Renal pelvis (tissue), 4 donors: ENCODE data around the gene GPBP1L1. TPM values are rescaled to one million over a fixed set of nuclear protein-coding genes. Genes with fewer than 3 reads are reported as not detected.
A peak's percentile ranks its signal among the peaks of the same experiment; 100 is the strongest.
"Not testable (repeated sequence)": the region's sequence is repeated elsewhere in the genome, so short reads cannot be mapped to it uniquely, and the experiment has no call there.

ENCODE experiments used
- DNase-seq: peaks from one replicate; pipeline ENCODE4 v3.0.0-alpha.2; 2013
- polyA plus RNA-seq, 3 donors: library from polyadenylated mRNA; unstranded; fragments of 120-200 nt; gene quantifications; one replicate each; pipeline ENCODE4 v1.2.1, GENCODE V29; 2013; ENCODE audit not compliant: insufficient read length in 3 of 3

Gene GPBP1L1
- polyA plus RNA-seq, 3 donors = 96.7 to 139 (median 115) TPM

DNA sequence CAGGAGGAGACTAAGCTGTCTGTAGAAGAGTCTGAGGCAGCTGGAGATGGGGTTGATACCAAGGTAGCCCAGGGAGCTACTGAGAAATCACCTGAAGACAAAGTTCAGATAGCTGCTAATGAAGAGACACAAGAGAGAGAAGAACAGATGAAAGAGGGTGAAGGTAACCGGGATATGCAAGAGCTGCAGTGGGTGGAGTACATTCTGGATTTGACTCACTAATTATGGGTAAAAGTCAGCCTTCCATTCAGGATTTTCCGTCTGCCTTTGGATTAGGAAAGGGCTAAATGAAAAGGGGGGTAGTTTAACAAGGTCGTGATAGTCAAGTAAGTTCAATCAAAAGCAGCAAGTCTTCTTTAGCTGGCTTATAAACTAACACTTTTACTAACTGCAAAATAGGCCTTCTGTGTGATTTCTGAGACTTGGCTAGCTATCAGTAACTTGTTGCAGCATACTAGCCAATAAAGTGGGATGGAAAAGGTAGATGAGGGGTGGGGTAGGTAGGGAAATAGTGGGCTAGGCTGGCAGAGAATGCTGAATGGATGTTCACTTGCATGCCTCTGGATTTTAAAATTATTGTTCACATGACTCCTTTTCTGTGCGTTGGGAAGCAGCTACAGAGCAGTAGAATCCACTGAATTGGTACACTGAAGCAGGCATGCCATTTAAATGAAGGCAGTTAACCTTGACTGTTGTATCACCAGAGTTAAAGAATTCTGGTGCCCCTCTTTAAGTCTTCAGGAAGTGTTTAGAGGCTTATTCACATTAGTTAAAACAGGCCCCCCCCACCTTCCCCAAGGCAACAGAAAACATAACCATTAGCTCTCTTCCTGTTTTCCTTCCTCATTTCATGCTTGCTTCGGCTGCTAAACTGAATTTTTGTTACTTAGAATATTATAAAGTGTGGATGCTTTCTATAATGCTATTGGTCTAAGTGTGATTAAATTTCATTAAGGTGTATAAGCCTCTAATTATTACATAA, 77.9 kb downstream of the GPBP1L1 start:
- DNase-seq = no peak

DNA sequence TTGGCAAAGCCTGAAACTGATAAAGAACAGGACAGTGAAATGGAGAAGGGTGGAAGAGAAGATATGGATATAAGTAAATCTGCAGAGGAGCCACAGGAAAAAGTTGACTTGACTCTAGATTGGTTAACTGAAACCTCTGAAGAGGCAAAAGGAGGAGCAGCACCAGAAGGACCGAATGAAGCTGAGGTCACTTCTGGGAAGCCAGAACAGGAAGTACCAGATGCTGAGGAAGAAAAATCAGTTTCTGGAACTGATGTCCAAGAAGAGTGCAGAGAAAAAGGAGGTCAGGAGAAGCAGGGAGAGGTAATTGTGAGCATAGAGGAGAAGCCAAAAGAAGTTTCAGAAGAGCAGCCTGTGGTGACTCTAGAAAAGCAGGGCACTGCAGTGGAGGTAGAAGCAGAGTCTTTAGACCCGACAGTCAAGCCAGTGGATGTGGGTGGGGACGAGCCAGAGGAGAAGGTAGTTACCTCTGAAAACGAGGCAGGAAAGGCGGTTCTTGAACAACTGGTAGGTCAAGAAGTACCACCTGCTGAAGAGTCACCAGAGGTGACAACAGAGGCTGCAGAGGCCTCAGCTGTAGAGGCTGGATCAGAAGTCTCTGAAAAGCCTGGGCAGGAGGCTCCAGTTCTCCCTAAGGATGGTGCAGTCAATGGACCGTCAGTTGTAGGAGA, 78.8 kb downstream of the GPBP1L1 start:
- DNase-seq = no peak

DNA sequence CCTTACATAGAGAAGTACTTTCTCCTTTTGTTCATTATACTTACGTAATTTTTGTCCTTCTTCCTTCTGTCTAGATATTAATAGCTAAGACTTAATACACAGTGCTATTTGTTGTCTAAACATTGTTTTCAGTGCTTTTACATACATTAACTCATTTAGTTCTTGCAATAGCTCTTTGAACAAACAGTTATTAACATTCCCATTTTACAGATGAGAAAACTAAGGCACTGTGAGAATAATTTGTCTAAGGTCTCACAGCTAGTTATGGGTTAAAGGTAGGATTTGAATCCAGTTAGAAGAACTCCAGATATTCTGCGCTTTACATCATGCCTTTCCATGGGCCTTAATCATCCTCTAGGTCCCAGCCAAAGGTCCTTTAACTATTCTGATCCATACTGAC, 82.1 kb downstream of the GPBP1L1 start:
- DNase-seq = no peak

DNA sequence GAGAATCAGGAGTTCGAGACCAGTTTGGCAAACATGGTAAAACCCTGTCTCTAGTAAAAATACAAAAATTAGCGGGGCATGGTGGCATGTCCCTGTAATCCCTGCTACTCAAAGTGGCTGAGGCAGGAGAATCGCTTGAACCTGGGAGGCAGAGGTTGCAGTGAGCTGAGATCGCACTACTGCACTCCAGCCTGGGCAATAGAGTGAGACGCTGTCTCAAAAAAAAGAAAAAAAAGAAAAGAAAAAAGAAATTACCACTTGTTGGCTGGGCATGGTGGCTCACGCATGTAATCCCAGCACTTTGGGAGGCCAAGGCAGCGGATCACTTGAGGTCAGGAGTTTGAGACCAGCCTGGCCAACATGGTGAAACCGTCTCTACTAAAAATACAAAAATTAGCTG, 89.6 kb downstream of the GPBP1L1 start:
- DNase-seq = not testable (repeated sequence)

DNA sequence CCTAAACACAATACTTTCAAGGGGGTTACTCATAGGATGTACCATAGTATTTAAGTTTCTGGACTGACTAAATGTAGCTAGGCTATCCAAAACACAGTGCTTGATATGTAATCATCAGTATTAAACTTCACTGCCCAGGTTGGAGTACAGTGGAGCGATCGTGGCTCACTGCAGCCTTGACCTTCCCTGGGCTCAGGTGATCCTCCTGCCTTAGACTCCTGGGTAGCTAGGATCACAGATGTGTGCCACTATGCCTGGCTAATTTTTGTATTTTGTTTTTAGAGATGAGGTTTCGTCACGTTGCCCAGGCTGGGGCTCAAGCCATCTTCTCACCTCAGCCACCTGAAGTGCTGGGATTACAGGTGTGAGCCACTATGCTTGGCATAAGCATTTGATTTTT, 91.9 kb downstream of the GPBP1L1 start:
- no peak for DNase-seq

DNA sequence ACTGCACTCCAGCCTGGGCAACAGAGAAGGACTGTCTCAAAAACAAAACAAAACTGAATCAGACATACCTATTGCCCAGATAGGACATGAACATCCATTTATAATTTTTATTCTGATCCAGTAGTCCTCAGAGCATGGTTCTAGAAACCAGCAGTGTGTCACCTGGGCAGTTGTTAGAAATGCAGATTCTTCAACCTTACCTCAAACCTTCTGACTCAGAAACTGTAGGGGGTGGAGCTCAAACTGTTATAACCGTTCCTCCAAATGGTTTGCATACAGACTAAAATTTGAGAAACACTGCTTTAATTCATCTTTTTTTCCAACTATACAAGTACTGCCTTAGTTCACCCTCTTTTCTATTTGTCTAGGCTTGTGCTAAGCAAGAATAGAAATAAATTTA, 96.5 kb downstream of the GPBP1L1 start:
- no peak for DNase-seq

DNA sequence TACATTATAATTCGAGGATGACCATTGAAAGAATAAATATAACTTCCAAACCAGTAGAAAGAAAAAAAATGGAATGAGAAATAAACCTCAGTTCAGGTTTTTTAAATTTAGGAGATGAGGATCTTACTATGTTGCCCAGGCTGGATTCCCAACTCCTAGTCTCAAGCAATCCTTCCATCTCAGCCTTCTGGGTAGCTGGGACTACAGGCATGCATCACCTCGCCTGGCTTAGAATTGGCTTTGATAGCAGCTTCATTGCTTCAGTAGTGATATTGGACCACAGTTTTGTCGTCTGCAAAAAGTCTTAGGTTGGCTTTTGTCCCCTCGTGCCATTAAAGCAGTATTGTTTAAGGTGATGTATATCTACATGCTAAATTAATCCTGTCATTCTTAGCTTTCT, 99.6 kb downstream of the GPBP1L1 start:
- no peak for DNase-seq

DNA sequence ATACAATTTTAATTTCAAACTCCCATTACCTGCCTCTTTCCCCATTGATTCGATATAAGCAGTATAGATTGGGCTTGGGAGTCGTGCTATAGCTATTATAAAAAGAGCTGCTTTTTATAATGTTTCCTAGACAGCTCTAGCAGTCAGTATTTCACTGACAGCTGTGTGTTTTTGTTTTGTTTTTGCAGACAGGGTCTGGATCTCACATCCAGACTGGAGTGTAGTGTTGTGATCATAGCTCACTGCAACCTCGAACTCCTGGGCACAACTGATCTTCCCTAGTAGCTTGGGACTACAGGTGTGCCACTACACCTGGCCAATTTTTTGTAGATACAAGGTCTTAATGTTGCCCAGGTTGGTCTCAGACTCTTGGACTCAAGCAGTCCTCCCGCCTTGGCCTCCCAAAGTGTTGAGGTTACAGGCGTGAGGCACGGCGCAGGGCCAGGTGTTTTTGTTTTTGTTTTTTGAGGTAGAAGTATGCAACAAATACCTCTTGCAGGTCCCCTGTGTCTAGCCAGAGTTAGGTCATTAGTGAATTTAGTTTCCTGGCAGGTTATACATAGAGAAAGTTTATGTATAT, 100.7 kb downstream of the GPBP1L1 start:
- DNase-seq = no peak

DNA sequence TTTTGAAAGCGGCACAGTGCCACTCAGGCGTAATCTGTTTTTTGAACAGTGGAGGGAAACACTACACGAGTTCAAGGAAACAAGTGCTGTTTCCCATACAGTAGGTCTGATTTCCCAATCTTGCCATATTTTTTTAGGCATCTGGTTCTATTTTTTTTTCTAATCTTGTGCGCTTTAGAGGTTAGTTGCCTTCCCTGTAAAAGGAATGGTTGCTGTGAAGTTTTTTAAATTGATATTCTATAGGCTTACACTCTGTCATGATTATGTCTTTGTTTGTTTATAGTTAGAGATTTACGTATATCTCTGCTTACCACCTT, 101.3 kb downstream of the GPBP1L1 start:
- DNase-seq = no peak

DNA sequence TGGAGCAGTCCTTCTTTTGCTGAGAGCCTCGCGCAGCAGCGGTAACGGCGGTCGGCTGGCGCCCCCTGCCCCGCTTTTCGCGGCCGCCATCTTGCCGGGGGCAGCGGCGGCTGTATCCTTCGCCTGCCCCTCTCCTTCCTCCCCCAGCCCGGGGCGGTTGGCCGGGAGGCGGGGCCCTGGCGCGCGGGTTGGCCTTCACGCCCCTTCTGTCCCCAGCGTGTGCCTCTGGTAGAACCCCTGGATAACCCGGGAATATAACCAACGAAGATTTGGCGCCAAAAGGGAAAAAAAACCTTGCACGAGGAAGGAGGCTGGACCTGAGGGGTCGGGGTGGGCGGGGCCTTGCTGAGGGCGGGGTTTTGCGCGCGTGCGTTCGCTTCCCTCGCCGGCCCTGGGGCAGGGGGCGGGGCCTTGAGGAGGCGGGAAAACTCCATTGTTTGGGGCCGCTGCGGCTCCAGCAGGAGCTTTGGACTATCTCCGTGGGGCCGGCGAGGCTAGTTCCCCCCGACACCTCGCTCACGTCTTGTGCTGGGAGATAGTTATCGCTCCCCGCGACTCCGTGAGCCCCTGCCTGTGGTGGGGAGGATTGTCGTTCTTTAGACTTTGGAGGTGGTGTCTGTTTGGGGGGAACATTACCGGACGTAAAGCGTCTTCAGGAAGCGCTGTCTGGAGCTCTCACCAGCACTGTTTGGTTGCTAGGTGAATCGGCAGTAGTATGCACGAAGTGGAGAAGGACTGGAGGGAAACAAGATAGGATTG, 101.8 kb downstream of the GPBP1L1 start:
- peak; percentile 93 for DNase-seq

DNA sequence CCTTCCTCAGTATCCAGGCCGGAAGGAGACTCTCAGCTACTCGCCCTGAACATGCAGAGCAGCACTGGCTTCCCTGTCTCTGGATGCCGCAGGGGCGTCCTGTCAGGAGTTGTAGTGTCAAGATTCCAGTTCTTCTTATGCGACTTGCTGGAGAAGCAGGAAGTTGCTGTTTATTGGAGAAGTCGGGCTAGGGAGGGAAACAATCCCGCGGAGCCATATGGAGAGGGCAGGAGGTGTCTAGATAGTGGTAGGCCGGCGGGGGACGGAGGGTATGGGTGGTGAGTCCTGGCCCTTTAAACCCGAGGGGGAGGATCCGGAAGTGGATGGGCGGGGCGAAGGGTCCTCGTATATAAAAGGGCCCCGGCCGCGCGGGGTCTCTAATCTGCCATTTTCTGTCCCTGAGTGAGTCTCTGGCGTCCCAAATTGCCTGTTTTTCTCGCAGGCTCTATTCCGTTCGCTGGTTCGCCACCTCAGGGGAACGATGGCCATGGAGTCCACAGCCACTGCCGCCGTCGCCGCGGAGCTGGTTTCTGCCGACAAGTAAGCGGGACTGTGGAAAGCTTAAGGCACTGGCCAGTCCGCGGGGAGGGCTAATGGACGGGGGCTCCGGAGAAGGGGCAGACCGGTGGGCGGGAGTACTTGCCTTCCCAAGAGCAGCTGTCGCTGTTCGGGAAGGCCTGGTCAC, 102.5 kb downstream of the GPBP1L1 start, which contains the start of gene NASP:
NASP (plus strand) TSS at position 376 of the 685 bp plus-strand sequence; CDS start at position 482, 106 bp downstream.
- peak; percentile 92 for DNase-seq

DNA sequence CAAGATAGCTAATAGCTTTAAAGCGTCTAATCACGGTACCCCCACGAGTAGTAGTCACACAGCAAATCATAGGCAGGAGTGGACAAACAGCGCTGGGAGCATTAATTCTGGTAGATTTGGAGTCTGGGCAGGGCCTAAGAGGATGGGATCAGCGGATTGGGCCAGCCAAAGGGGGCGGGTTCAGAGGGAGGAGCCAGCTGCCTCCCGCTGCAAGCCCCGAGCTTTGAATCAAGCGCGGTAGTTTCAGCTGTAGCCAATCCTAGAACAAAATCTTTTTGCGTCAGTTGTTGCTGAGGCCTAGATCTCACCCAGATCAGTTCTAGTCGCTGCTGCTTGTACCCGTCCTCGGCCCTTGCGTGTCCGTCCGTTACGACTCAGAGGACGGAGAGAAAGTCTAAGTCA, 103.1 kb downstream of the GPBP1L1 start:
- peak; percentile 96 for DNase-seq

Other genes starting within 250 kb of the GPBP1L1 start
- gene TESK2, start 195.4 kb downstream of the GPBP1L1 start, polyA plus RNA-seq = 1 to 10 TPM; 6.6 to 8.4 (median 7.2) TPM
- gene CCDC163, start 186.5 kb downstream of the GPBP1L1 start, polyA plus RNA-seq = 1 to 10 TPM; 1.5 to 4.5 (median 1.9) TPM
- gene MMACHC, start 186.2 kb downstream of the GPBP1L1 start, polyA plus RNA-seq = 10 to 100 TPM; 12.3 to 17.1 (median 13.6) TPM
- 100 to 1,000 TPM; 300 to 331 (median 314) TPM for gene PRDX1, start 164.6 kb downstream of the GPBP1L1 start, polyA plus RNA-seq
- 100 to 1,000 TPM; 313 to 323 (median 320) TPM for gene AKR1A1, start 135.7 kb downstream of the GPBP1L1 start, polyA plus RNA-seq
- gene NASP, start 102.5 kb downstream of the GPBP1L1 start, polyA plus RNA-seq = 100 to 1,000 TPM; 320 to 372 (median 346) TPM
- gene CCDC17, start 62.5 kb downstream of the GPBP1L1 start, polyA plus RNA-seq = 1 to 10 TPM; 1.9 to 2.2 (median 2.1) TPM
- 10 to 100 TPM; 50.1 to 51.0 (median 50.2) TPM for gene TMEM69, start 1.6 kb upstream of the GPBP1L1 start, polyA plus RNA-seq
- 10 to 100 TPM; 23.4 to 34.5 (median 29.7) TPM for gene IPP, start 64.1 kb upstream of the GPBP1L1 start, polyA plus RNA-seq
- gene MAST2, start 117.1 kb upstream of the GPBP1L1 start, polyA plus RNA-seq = 10 to 100 TPM; 32.0 to 43.3 (median 38.1) TPM